H1 (cell line): ENCODE results near the gene XRN2. TPM values are rescaled to one million over a fixed set of nuclear protein-coding genes. Genes with fewer than 3 reads are reported as not detected.

Experiments
- CHD7 ChIP-seq: fragments of 300-600 bp; sonication (generic); IDR thresholded peaks from 2 replicates; pipeline ENCODE4 v1.7.1; 2012; ENCODE audit warnings: low read length, moderate library complexity, mild to moderate bottlenecking, inconsistent platforms; ENCODE audit not compliant: insufficient replicate concordance
- RAD21 ChIP-seq, 2 experiments: IDR thresholded peaks in 1 of 2; conservative IDR thresholded peaks in 1 of 2; 2 replicates each; pipeline ENCODE4 v1.6.1; 2011; ENCODE audit warnings: low read depth in 2 of 2, low read length in 2 of 2, improper control_type of control experiment in 1 of 2, inconsistent platforms in 1 of 2, mild to moderate bottlenecking in 1 of 2, moderate library complexity in 1 of 2
- SUZ12 ChIP-seq: fragments of 200-600 bp; sonication (generic); IDR thresholded peaks from 2 replicates; pipeline ENCODE4 v1.6.1; 2012; ENCODE audit warnings: mild to moderate bottlenecking, inconsistent platforms, low read length, moderate library complexity, mixed read lengths
- TEAD4 ChIP-seq: IDR thresholded peaks from 2 replicates; pipeline ENCODE4 v1.6.1; 2012; ENCODE audit warnings: low read depth, low read length, inconsistent platforms, mixed read lengths
- polyA plus RNA-seq, 7 experiments: library from polyadenylated mRNA; depleted of rRNA in 3 of 7; stranded (reverse) in 5 of 7; unstranded in 2 of 7; fragments of >200 nt in 5 of 7; fragments of 200-250 nt in 2 of 7; gene quantifications; 1 replicate in 5 of 7; 2 replicates in 1 of 7; 4 replicates in 1 of 7; pipeline versions ENCODE4 v1.2.1 to v1.2.3, GENCODE V29; 2011 to 2013; ENCODE audit warnings: missing spikeins in 2 of 7, mixed read lengths in 2 of 7
- total RNA-seq: library from RNA; stranded (reverse); fragmentation: NEBNext Ultra II Directional; extraction: Animal tissue kit (Norgen Biotek cat#: 25700); gene quantifications from 2 replicates; pipeline ENCODE4 v1.2.1, GENCODE V29; 2021

Gene XRN2
- total and polyA plus RNA-seq, 2 of the 8 experiments (the other 6 are each of a cell fraction or from before 2014, with no cell fraction given), result 60.3 to 139 TPM

GRCh38 chr20:21432911-21433310 is 129.8 kb downstream of the XRN2 start (continued):
- TF ChIP-seq CHD7, result no peak
- TF ChIP-seq RAD21 (IDR thresholded peaks at IDR 0.05 in 1 of 2, conservative IDR thresholded peaks at IDR 0.05 in 1 of 2; ENCODE audit: low read depth in 2 of 2, low read length in 2 of 2), result no peak
- no peak for TF ChIP-seq TEAD4
- TF ChIP-seq SUZ12, result no peak
